OCI-LY3 (cell line): ENCODE data around the gene TMOD2.
A peak's percentile ranks its signal among the peaks of the same experiment; 100 is the strongest.

Source experiments
- H2AFZ ChIP-seq: fragments of 200-600, 300-600 bp; shearing (Covaris generic); 2 replicates; pipeline ENCODE4 v1.6.0; 2014; ENCODE audit warnings: antibody characterized with exemption, low read depth, low read length
- H3K27ac ChIP-seq: fragments of 200-600, 300-600 bp; sonication (generic); 2 replicates; pipeline ENCODE4 v1.5.1; 2014; ENCODE audit warnings: mild to moderate bottlenecking, low read length, moderate library complexity, mixed read lengths
- H3K27me3 ChIP-seq: fragments of 200-600, 300-600 bp; sonication (generic); 2 replicates; pipeline ENCODE4 v1.6.1; 2014; ENCODE audit warnings: low read depth, low read length, mixed read lengths
- H3K36me3 ChIP-seq: fragments of 200-600, 300-600 bp; sonication (generic); replicated peaks from 2 replicates; pipeline ENCODE3; 2014; ENCODE audit warnings: low read depth, low read length, mixed read lengths
- H3K4me1 ChIP-seq: fragments of 300-600, 200-600 bp; sonication (generic); 2 replicates; pipeline ENCODE4 v1.6.1; 2014; ENCODE audit warnings: low read length, mixed read lengths
- H3K4me2 ChIP-seq: fragments of 200-600, 300-600 bp; sonication (generic); 2 replicates; pipeline ENCODE4 v1.6.1; 2014; ENCODE audit warnings: low read length, mixed read lengths
- H3K4me3 ChIP-seq: fragments of 300-600, 200-600 bp; sonication (generic); 2 replicates; pipeline ENCODE4 v1.5.1; 2014; ENCODE audit warnings: antibody characterized with exemption, mild to moderate bottlenecking, low read length, moderate library complexity
- H3K79me2 ChIP-seq: fragments of 300-600, 200-600 bp; shearing (Covaris generic); 2 replicates; pipeline ENCODE4 v1.6.1; 2014; ENCODE audit warnings: mild to moderate bottlenecking, low read length, mixed read lengths
- H3K9ac ChIP-seq: fragments of 300-600, 200-600 bp; shearing (Covaris generic); 2 replicates; pipeline ENCODE4 v1.6.0; 2014; ENCODE audit warnings: mild to moderate bottlenecking, low read length, moderate library complexity
- H3K9me3 ChIP-seq: fragments of 200-600, 300-600 bp; shearing (Covaris generic); 2 replicates; pipeline ENCODE4 v1.6.1; 2014; ENCODE audit warnings: low read length, mixed read lengths; ENCODE audit not compliant: insufficient read depth
- H4K20me1 ChIP-seq: fragments of 200-600, 300-600 bp; sonication (generic); 2 replicates; pipeline ENCODE4 v1.6.1; 2016; ENCODE audit warnings: low read length, mixed read lengths; ENCODE audit not compliant: insufficient read depth
- CTCF ChIP-seq: fragments of 200-600, 300-600 bp; sonication (generic); IDR thresholded peaks from 2 replicates; pipeline ENCODE4 v1.5.1; 2014; ENCODE audit warnings: antibody characterized with exemption, low read length, low read depth
- EZH2phosphoT487 ChIP-seq: fragments of 200-600 bp; shearing (Covaris generic); IDR thresholded peaks from 2 replicates; pipeline ENCODE4 v1.6.1; 2018; ENCODE audit warnings: antibody characterized with exemption, mixed run types, low read depth

TMOD2 gene

GRCh38 chr15:51749307-51749706, 2.1 kb upstream of the TMOD2 start:
- H3K27me3 ChIP-seq: peaks cover 18% of the 10 kb centered on the region

GRCh38 chr15:51750186-51750585, 1.2 kb upstream of the TMOD2 start:
- Histone ChIP-seq H3K9me3 (no peaks in the 10 kb centered on the region), H3K79me2 (no peaks in the 10 kb centered on the region), H3K36me3 (no peaks in the 10 kb centered on the region), H3K9ac (no peak overlapping the region), H4K20me1 (no peaks in the 10 kb centered on the region), H3K4me2 (peak overlapping the region; percentile 91), H3K27ac (no peak overlapping the region), H3K27me3 (peaks cover 18% of the 10 kb centered on the region), H3K4me3 (peak overlapping the region; percentile 89), H2AFZ (no peak overlapping the region), H3K4me1 (peaks cover 25% of the 10 kb centered on the region)
- TF ChIP-seq CTCF: no peak
- no peak for TF ChIP-seq EZH2phosphoT487

More at GRCh38 chr15:51749307-51749706, 2.1 kb upstream of the TMOD2 start:
- no peaks in the 10 kb centered on the region for H3K9me3 ChIP-seq
- H2AFZ ChIP-seq: no peak overlapping the region
- no peak overlapping the region for H3K9ac ChIP-seq
- no peaks in the 10 kb centered on the region for H3K79me2 ChIP-seq
- H3K36me3 ChIP-seq: no peaks in the 10 kb centered on the region
- peaks cover 25% of the 10 kb centered on the region for H3K4me1 ChIP-seq
- no peak overlapping the region for H3K27ac ChIP-seq
- H4K20me1 ChIP-seq: no peaks in the 10 kb centered on the region
- H3K4me2 ChIP-seq: 0 out of 2 replicates have a peak overlapping the region, but pooled peaks have one; percentile 91
- no peak for TF ChIP-seq EZH2phosphoT487
- no peak for TF ChIP-seq CTCF
- H3K4me3 ChIP-seq: no peak overlapping the region

- peak overlapping the region; percentile 5; the same call in 1 of the 2 replicates for H2AFZ ChIP-seq
- H3K27ac ChIP-seq: no peak overlapping the region
- H3K4me3 ChIP-seq: peak overlapping the region; percentile 89
- no peak for TF ChIP-seq EZH2phosphoT487
- no peak for TF ChIP-seq CTCF
- H3K4me1 ChIP-seq: peaks cover 32% of the 10 kb centered on the region
- H3K36me3 ChIP-seq: no peaks in the 10 kb centered on the region
- peaks cover 18% of the 10 kb centered on the region for H3K27me3 ChIP-seq
- H4K20me1 ChIP-seq: no peaks in the 10 kb centered on the region
- H3K79me2 ChIP-seq: no peaks in the 10 kb centered on the region
- H3K9me3 ChIP-seq: no peaks in the 10 kb centered on the region
- peak overlapping the region; percentile 52 for H3K9ac ChIP-seq
- peak overlapping the region; percentile 91 for H3K4me2 ChIP-seq
Observed at GRCh38 chr15:51751697-51752683, 593 bp downstream of the TMOD2 start.

- Histone ChIP-seq H3K9me3 (no peaks in the 10 kb centered on the region), H3K79me2 (no peaks in the 10 kb centered on the region), H3K4me3 (no peak overlapping the region), H3K4me2 (peak overlapping the region; percentile 91; the same call in 1 of the 2 replicates), H3K36me3 (no peaks in the 10 kb centered on the region), H3K27ac (no peak overlapping the region), H3K4me1 (peaks cover 32% of the 10 kb centered on the region), H2AFZ (no peak overlapping the region), H3K9ac (no peak overlapping the region), H4K20me1 (no peaks in the 10 kb centered on the region), H3K27me3 (peaks cover 18% of the 10 kb centered on the region)
- TF ChIP-seq EZH2phosphoT487 (no peak), CTCF (no peak)
Observed at GRCh38 chr15:51752888-51753287, 1.5 kb downstream of the TMOD2 start.
